GM21423 (cell line): ENCODE measurements around the gene KIF18A.

Source experiments
- ATAC-seq: cut with Tn5 transposase; IDR thresholded peaks from one replicate; pipeline ENCODE4 v1.9.1; 2021; ENCODE audit warnings: mild to moderate bottlenecking, moderate library complexity; ENCODE audit not compliant: unreplicated experiment

Gene KIF18A

DNA sequence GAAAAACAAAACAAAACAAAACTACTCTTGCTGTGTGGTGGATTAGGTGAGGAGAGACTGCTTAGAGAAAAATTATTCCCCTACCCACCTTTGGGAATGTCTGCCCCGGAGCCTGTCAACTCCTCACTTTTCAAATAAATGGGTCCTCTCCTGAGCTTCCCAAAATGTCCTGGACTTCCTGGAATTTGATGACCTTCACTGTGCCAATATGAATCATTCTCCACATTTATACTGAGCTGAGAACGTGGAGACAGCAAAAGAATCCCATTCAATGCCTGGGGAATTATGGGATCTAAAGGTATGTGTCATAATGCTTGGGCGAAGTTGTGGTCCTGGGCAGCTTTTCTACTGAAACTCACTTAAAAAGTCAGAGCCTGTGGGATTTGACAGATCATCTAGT, 136.8 kb downstream of the KIF18A start:
- ATAC-seq = no peak
